Endometrial microvascular endothelial cells (primary cell): Measurements from ENCODE around the gene TMTC1. TPM values are rescaled to one million over a fixed set of nuclear protein-coding genes. Genes with fewer than 3 reads are reported as not detected.

Experiments used
- in situ Hi-C: cut with HindIII; loops from 2 replicates; pipeline ENCODE4 v1.10.0; 2017; ENCODE audit warnings: low sequenced_read_pairs, low pct_unique_long_range_greater_than_20kb; ENCODE audit errors: inconsistent ontology term
- total RNA-seq: library from RNA; depleted of rRNA; stranded (reverse); fragments of >200 nt; gene quantifications from one replicate; pipeline ENCODE4 v1.2.3, GENCODE V29; 2015; ENCODE audit errors: inconsistent ontology term

TMTC1 gene
- total RNA-seq, 1 donor from 2014 or later: 13.7 TPM

DNA sequence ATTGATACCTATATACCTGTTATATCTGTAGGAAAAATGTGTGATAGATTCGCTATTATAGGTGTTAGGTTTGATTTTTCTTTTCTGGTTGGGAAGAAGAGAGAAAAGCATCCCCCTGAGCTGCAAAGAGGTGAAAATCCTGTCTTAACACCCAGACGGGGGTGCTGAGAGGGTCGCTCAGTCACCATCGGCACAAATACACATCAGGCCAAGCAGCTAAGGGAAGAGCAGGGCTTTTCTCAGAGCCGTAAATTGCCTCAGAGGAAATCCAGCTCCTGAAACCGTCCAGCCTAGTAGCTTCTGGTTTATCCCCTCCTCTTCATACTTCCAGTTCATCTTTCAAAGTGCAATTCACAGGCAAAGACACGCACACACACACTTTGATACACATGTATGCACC, 175.2 kb downstream of the TMTC1 start:
- in situ Hi-C loops: no loop called here

DNA sequence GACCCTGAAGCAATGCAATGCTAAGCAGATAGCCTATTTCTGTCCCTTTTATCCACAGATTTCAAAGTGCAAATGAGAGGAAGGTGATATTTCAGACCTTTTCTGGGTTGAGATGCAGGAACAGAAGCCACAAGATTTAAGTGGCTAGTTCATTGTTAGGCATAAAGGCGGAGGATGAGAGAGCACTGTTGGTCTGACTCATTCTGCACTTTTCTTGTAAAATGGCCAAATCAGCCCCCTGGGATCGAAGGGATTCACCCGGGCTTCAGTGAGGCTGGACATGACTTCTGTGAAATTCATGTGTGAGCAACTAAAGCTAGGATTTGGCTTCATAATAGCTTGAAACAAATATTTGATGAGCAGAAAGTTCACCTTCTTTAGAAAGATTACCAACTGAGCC, 184.4 kb downstream of the TMTC1 start:
- in situ Hi-C loops: no loop called here

GRCh38 chr12:29595071-29595755, 188.5 kb downstream of the TMTC1 start:
- in situ Hi-C loops: no loop called here

- in situ Hi-C loops: no loop called here
Measured at GRCh38 chr12:29593001-29593400, 190.7 kb downstream of the TMTC1 start.

DNA sequence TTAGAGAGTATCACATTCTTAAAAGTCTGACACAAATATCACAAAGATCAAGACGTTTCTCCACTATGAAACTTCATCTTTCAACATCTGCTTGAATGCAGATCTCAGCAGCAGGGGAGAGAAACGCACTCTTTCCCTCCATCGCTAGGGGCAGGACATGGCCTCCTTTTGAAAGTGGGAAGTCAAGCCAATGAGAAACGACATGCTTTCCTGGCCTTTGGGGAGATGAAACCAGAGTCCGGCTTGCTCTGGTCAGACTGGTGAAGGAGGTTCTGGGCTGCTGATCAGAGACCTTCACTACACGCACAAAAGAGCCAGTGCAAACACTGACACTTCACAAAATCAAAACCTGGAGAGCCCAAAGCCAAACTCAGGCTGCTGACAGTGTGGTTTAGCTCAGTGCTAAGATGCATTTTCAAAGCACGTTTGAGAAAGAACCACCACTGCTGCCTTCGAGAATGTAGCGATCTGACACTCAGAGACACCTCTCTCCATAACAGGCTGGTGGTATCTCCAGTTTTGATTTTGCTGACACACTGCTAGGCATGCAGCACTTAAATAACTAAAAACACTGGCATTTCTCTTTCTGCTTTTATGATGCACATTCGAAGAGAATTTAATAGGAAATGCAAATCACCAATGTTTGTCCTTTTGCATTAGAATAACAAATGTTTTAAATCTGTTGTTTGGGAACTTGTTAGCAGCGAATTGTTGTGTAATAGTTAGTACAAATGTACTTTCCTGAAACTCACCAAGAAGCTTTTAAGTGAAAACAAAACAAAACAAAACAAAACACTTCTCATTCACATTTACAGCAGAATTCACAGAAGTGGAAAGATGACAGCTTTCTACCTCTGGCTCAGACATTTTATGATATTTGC, 192.4 kb downstream of the TMTC1 start:
- in situ Hi-C loops: no loop called here

DNA sequence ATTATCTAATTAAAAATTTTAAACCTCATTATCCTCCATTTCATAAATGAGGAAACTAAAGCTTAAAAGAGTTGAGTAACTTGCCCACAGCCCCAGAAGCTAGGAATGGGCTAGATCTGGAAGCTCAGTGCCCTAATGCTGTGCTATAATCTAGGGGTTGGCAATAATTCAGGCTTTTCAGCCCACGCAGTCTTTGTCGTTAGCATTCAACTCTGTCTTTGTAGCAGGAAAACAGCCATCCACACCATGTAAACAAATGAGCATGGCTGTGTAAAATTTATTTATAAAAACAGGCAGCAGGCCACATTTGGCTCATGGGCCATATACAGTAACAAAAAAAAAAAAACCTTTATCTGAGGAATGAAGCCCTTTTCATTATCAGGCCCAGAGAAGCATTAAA, 193.9 kb downstream of the TMTC1 start:
- in situ Hi-C loops: no loop called here

- in situ Hi-C loops: no loop called here
Measured at GRCh38 chr12:29589286-29589820, 194.4 kb downstream of the TMTC1 start.

- in situ Hi-C loops: no loop called here
Measured at GRCh38 chr12:29582677-29583272, 201.0 kb downstream of the TMTC1 start.

DNA sequence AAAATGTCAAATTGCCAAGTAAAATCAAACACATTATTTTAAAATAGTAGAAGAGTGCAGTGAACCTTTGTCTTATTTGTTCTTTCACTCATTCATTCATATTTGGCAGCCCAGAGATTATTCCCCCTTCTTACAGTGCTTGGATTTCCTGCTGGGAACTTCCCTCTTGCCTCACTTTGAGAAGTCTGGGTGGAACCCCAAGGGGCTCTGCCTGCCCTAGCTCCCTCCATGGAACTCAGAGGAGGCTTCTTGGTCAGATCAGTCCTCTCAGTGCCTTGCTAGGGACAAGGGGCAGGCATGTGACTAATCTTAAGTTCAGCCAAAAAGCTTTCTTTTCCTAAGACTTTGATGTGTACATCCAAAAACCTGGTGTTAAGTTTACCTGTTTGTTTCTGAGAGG, 201.6 kb downstream of the TMTC1 start:
- in situ Hi-C loops: no loop called here

DNA sequence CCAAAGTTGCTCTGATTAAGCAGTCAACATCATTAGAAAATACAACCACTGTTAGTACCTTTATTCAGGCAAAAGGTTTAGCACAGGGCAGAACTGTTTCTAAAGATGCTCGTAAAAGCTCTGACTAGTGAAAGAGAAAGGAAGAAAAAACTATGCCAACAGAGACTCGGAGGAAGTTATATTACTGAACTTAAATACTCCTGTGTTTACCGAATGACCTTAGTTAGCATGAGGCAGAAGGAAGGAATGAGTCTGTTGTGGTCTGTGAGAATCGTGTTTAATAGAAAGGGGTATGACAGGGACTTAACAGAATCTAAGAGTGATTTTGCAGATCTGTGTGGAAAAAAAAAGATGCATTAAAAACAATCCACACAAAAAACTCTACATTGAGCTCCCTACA, 202.1 kb downstream of the TMTC1 start:
- in situ Hi-C loops: no loop called here

GRCh38 chr12:29580971-29581370, 202.8 kb downstream of the TMTC1 start:
- in situ Hi-C loops: no loop called here

GRCh38 chr12:29578731-29579130, 205.0 kb downstream of the TMTC1 start:
- in situ Hi-C loops: no loop called here

GRCh38 chr12:29578070-29578469, 205.7 kb downstream of the TMTC1 start:
- in situ Hi-C loops: no loop called here

- in situ Hi-C loops: no loop called here
Measured at GRCh38 chr12:29574500-29574899, 209.2 kb downstream of the TMTC1 start.

GRCh38 chr12:29572938-29573337, 210.8 kb downstream of the TMTC1 start:
- in situ Hi-C loops: no loop called here

DNA sequence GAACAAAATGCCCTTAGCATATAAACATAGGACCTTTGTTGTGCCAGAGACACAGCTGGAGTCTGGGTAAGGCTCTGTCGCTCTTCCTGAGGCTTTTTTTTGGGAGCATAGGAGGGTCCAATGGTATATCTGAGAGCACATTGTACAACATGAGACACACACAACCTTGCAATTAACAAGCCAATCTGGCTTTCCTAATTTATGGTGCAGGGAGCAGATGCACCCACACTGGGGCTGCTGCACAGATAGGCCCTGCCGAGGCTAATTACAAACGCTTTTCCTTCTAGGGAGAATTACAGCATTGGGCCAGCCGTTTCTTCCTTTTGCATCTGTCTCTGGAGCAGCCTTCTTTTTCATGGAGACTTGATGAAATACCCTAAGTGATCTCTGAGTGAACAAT, 211.3 kb downstream of the TMTC1 start:
- in situ Hi-C loops: no loop called here

GRCh38 chr12:29569132-29569757, 214.5 kb downstream of the TMTC1 start:
- in situ Hi-C loops: no loop called here

DNA sequence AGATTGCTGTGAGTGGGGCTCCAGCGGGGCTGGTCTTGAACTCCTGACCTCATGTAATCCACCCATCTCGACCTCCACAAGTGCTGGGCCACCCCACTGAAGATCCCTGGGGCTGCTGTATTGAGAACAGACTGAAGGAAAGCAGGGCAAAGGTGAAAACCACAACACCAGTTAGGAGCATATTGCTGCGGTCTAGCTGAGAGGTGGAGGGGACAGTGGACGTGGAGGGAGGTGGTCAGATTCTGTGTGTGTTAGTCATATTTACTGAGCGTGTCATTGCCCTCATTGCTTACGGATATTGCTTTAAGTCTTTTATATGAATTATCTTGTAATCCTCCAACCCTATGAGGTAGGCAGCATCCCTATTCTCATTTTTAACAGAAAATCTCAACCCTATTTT, 217.3 kb downstream of the TMTC1 start:
- in situ Hi-C loops: no loop called here

- in situ Hi-C loops: no loop called here
Measured at GRCh38 chr12:29565727-29566126, 218.0 kb downstream of the TMTC1 start.
